ENCODE data around the gene MYLK. TPM values are rescaled to one million over a fixed set of nuclear protein-coding genes. Genes with fewer than 3 reads are reported as not detected.
A peak's percentile ranks its signal among the peaks of the same experiment; 100 is the strongest.

The MYLK gene
- total and polyA plus RNA-seq, 9 of the 15 experiments (the other 6 are each of a cell fraction or from before 2014, with no cell fraction given), result 0.11 to 0.53 (median 0.18) TPM; not detected in 2

DNA sequence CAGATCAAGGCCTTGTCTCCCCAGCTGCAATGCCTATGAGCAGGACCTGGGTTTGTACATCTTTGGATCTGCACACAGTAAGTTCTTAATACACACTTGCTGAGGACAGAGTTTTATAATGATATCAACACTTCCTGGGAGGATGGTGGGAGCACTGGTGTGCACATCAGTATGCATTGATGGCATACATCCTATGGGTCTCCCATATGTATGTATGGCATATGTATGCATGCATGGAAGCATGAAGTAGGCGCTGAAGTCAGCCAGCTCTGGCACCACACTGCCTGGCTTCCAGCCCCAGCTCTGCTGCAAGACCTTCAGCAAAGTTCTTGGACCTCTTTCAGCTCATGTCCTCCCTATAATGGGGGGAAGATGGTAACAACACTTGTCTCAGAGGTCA lies 68.2 kb downstream of the MYLK start (continued):
- no peak for TF ChIP-seq RBM14 (IDR thresholded peaks at IDR 0.05; ENCODE audit: borderline replicate concordance, insufficient read depth, low read depth, low read length)
- TF ChIP-seq ZBTB49 (CRISPR knock-in tag; IDR thresholded peaks at IDR 0.05; ENCODE audit: borderline replicate concordance), result no peak

DNA sequence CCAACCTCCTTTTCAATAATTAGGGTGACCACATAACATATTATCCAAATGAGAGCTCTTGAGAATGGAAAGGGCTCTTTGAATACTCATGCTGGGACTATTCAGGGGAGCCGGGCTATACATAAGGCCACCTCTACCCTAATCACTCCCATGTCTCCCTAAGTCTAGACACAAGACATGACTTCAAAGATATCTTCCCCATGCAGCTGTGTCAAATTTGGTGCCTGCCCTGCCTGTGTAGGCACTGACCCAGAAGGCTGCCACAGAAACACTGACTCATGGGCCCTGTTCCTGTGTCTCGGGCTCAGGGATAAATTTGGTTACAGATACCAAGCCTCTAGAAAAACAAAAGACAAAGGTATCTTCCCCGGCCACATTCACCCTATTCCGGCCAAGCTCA lies 70.3 kb downstream of the MYLK start:
- ATAC-seq (peak; percentile 54), DNase-seq (ENCODE audit: extremely low read depth in 1 of 4, low spot score in 3 of 4) (peak in 2 of 4 experiments; percentile 33 to 56), FAIRE-seq (no peak)
- Histone ChIP-seq H3K9me3 (replicated peaks; ENCODE audit: control insufficient read depth, insufficient read depth, low read depth, low read length) (no peaks in the 10 kb centered on the region), H3K4me3 (no peak overlapping the region), H3K4me2 (ENCODE audit: insufficient read depth, low read length) (no peak overlapping the region), H3K4me1 (replicated peaks in 1 of 2; ENCODE audit: control insufficient read depth in 2 of 2, insufficient read depth in 2 of 2, low read length in 2 of 2) (no peaks in the 10 kb centered on the region), H3K27me3 (ENCODE audit: control insufficient read depth in 2 of 2, insufficient read depth in 2 of 2, low read length in 2 of 2) (0 out of 5 replicates have a peak, but pooled peaks cover 0 to 4% of the 10 kb centered on the region in 2 experiments), H4K20me1 (replicated peaks; ENCODE audit: control insufficient read depth, insufficient read depth, low read length) (no peaks in the 10 kb centered on the region), H3K79me2 (ENCODE audit: control insufficient read depth, insufficient read depth, low read length) (no peaks in the 10 kb centered on the region), H3K9me1 (ENCODE audit: control insufficient read depth, insufficient read depth, low read length) (no peaks in the 10 kb centered on the region), H3K36me3 (ENCODE audit: control insufficient read depth, insufficient read depth, low read length) (no peaks in the 10 kb centered on the region), H3K9ac (ENCODE audit: insufficient read depth in 1 of 2, low read depth in 2 of 2, low read length in 2 of 2) (no peak overlapping the region), H3K27ac (ENCODE audit: extremely low read depth, low read depth, low read length) (no peak overlapping the region), H2AFZ (ENCODE audit: low read depth, low read length) (no peak overlapping the region)
- intact Hi-C loops (cut with micrococcal nuclease), result no loop called here
- 3% methylated on average over 4 of the region's 4 CpGs for WGBS (ENCODE audit: insufficient coverage, low coverage, missing lambda C conversion rate)
- in situ Hi-C loops (cut with MboI), result no loop called here
- no TSS peak for BruUV-seq (replicated peaks)
- CTCF ChIA-PET (ENCODE audit: low intra/inter-chr PET ratio), result no interaction called here
- POLR2A ChIA-PET, result interaction anchor here (1.5 kb wide), 1 partner anchor 29 kb away, joined by 5 read pairs; no protein-coding TSS in a partner anchor
- peak; percentile 40; the same call in 1 of the 2 replicates for TF ChIP-seq FOSL1 (tag; conservative IDR thresholded peaks at IDR 0.05)
- TF ChIP-seq SMAD4 (CRISPR knock-in tag; conservative IDR thresholded peaks at IDR 0.05), result peak; percentile 97
- TF ChIP-seq POLR3G (IDR thresholded peaks at IDR 0.05; ENCODE audit: extremely low read depth, insufficient read length, insufficient replicate concordance), result no peak
- no peak for TF ChIP-seq ARID4B (CRISPR knock-in tag; IDR thresholded peaks at IDR 0.05)
- peak; percentile 57 for TF ChIP-seq TAL1 (IDR thresholded peaks at IDR 0.05)
- TF ChIP-seq TEAD4 (IDR thresholded peaks at IDR 0.05; ENCODE audit: low read length), result peak; percentile 52; the same call in 1 of the 2 replicates
- no peak for TF ChIP-seq TEAD4 (CRISPR knock-in tag; IDR thresholded peaks at IDR 0.05; ENCODE audit: borderline replicate concordance)
- peak; percentile 26; the same call in 1 of the 2 replicates for TF ChIP-seq NFIC (IDR thresholded peaks at IDR 0.05)
- TF ChIP-seq TCF3 (CRISPR knock-in tag; IDR thresholded peaks at IDR 0.05), result peak; percentile 81

Measured in K562 (cell line).